Neutrophil (primary cell): ENCODE results near the gene FBN2.

ENCODE experiments used
- H3K27ac ChIP-seq: fragments of 200-600 bp; sonication (generic); 2 replicates; pipeline ENCODE4 v1.5.1; 2016; ENCODE audit warnings: mild to moderate bottlenecking, moderate library complexity
- H3K27me3 ChIP-seq: fragments of 200-600 bp; sonication (generic); 2 replicates; pipeline ENCODE4 v1.6.0; 2016; ENCODE audit warnings: mild to moderate bottlenecking
- H3K36me3 ChIP-seq: fragments of 200-600 bp; sonication (generic); 2 replicates; pipeline ENCODE4 v1.5.1; 2017
- H3K4me1 ChIP-seq, 2 experiments: fragments of 200-600 bp in 1 of 2; sonication (generic) in 1 of 2; 1 replicate in 1 of 2; 2 replicates in 1 of 2; pipeline versions ENCODE4 v1.5.1 to v1.6.1; 2013 to 2016; ENCODE audit warnings: low read depth in 1 of 2, low read length in 1 of 2, mild to moderate bottlenecking in 1 of 2, moderate library complexity in 1 of 2; ENCODE audit not compliant: control insufficient read depth in 1 of 2, insufficient read depth in 1 of 2
- H3K4me3 ChIP-seq, 2 experiments: fragments of 200-600 bp in 1 of 2; sonication (generic) in 1 of 2; 1 replicate in 1 of 2; 2 replicates in 1 of 2; pipeline ENCODE4 v1.5.1; 2013 to 2016; ENCODE audit warnings: low read depth in 1 of 2, low read length in 1 of 2, mild to moderate bottlenecking in 1 of 2, moderate library complexity in 1 of 2
- H3K9me3 ChIP-seq: fragments of 200-600 bp; sonication (generic); 2 replicates; pipeline ENCODE4 v1.5.1; 2016
- TF ChIP-seq, protein P1 (sequence below): fragments of 200-600 bp; sonication (generic); IDR thresholded peaks from 2 replicates; pipeline ENCODE4 v1.5.1; 2016; ENCODE audit warnings: antibody characterized with exemption

Gene FBN2

DNA sequence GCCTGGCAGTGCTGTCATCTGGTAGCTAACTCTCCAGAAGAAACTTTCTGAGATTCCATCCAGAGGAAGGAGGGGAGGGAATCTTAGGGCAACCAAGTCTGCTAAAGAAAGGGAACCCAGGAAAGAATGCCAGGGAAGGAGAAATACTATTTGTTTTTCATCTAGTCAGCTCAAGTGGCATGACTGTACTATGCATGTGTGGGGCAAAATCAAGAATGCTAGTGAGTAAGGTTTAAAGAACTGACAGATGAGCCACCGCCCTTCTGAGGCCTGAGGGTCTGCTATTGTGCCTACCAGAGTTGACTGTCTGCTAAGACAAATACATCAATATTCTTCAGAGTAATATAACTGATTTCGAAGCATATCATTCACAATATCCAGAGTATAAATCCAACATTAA lies 250.3 kb downstream of the FBN2 start:
- no peak overlapping the region for H3K27ac ChIP-seq
- no peak overlapping the region for H3K4me3 ChIP-seq
- no peaks in the 10 kb centered on the region for H3K4me1 ChIP-seq
- no peaks in the 10 kb centered on the region for H3K27me3 ChIP-seq
- peaks cover 5% of the 10 kb centered on the region for H3K36me3 ChIP-seq
- H3K9me3 ChIP-seq = no peaks in the 10 kb centered on the region
- TF ChIP-seq, protein P1, sequence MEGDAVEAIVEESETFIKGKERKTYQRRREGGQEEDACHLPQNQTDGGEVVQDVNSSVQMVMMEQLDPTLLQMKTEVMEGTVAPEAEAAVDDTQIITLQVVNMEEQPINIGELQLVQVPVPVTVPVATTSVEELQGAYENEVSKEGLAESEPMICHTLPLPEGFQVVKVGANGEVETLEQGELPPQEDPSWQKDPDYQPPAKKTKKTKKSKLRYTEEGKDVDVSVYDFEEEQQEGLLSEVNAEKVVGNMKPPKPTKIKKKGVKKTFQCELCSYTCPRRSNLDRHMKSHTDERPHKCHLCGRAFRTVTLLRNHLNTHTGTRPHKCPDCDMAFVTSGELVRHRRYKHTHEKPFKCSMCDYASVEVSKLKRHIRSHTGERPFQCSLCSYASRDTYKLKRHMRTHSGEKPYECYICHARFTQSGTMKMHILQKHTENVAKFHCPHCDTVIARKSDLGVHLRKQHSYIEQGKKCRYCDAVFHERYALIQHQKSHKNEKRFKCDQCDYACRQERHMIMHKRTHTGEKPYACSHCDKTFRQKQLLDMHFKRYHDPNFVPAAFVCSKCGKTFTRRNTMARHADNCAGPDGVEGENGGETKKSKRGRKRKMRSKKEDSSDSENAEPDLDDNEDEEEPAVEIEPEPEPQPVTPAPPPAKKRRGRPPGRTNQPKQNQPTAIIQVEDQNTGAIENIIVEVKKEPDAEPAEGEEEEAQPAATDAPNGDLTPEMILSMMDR = no peak

DNA sequence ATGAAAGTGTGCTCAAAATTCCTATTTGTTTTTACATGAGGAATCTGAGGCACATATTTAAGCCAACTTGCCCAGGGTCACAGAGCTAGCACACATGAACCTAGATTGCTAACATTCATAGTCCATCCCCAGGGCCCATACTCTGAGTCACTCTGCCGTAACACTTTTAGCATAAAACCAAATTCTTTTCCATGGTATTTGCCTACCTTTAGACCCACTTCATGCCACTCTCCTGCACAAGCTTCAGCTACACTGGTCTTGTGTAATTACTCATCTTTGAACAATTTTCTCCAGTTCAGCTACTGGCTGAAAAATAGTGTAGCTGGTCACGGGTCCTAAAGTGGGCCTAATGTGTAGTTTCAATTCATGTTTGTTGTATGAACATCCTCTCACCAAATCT lies 253.8 kb downstream of the FBN2 start:
- Histone ChIP-seq H3K9me3 (no peaks in the 10 kb centered on the region), H3K4me3 (no peak overlapping the region), H3K4me1 (no peaks in the 10 kb centered on the region), H3K36me3 (peaks cover 5% of the 10 kb centered on the region), H3K27me3 (no peaks in the 10 kb centered on the region), H3K27ac (no peak overlapping the region)
- TF ChIP-seq, protein P1 = no peak

DNA sequence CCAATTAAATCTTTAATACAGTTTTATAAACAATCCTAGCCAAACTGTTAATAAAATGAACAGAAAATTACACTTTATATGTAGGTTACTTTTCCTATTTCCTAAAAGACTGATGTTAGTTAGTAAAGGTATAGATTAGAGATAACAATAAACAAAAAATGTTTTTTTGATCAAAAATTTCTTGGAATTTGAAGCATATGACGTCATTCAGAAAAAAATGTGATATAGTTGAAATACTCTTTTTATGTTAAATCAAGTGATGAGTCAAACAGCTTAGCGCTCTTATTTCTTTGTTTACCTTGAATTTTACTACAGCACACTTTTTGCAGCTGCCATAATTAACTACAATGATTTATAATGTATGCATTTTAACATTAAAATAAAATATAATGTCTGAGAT lies 258.7 kb downstream of the FBN2 start:
- Histone ChIP-seq H3K27ac (no peak overlapping the region), H3K27me3 (no peaks in the 10 kb centered on the region), H3K9me3 (no peaks in the 10 kb centered on the region), H3K36me3 (peaks cover 5% of the 10 kb centered on the region), H3K4me1 (no peaks in the 10 kb centered on the region), H3K4me3 (no peak overlapping the region)
- TF ChIP-seq, protein P1 = no peak

DNA sequence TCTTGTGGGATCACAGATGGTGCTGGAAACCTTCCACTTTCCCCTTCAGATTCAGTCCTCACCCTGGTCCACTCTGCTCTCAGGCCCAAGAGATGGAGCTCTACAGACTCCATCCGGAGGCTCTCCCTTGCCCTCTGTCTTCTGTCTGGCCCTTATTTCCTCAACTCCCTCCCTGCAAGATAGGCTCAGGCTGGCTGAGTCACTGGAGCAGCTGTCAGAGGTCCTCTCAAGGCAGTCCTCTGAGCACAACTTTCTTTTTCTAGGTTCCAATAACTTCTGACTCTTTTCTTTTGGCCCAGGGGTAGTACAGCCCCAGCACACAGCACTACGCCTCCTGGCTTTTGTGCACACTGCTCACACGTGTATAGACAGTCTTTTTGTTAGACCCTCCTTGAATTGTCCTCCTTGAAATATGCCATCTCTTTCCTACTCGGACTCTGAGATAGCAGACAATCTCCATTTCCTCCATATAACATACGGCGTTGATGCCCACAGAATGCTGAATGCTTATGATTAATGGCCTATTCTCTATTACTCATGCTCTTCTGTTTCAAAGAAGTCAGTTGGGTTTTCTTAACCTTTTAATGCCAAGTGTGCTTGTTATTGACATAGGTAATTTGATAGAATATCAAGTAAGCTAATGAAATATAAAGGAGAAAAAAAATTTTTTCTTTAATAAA lies 261.4 kb downstream of the FBN2 start:
- no peak overlapping the region for H3K4me3 ChIP-seq
- no peaks in the 10 kb centered on the region for H3K4me1 ChIP-seq
- H3K27ac ChIP-seq = no peak overlapping the region
- peaks cover 5% of the 10 kb centered on the region for H3K36me3 ChIP-seq
- TF ChIP-seq, protein P1 = no peak
- no peaks in the 10 kb centered on the region for H3K27me3 ChIP-seq
- H3K9me3 ChIP-seq = no peaks in the 10 kb centered on the region

DNA sequence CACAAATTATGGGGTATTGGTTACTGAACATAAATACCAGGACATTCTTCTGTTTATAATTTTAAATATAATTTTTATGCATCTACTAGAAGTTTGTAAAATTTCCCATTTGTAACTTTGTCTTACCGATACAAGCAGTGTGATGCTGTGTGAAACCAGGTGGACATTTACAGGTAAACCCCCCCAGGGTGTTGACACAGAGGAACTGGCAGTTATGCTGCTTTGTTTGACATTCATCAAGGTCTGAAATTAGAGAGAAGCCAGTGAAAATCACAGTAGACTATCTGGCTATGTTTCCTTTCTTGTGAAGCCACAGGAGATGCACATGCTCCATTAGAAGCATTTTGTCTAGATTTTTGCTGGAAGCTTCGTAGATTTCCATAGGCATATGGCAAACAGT lies 263.6 kb downstream of the FBN2 start:
- no peak overlapping the region for H3K27ac ChIP-seq
- peaks cover 5% of the 10 kb centered on the region for H3K36me3 ChIP-seq
- H3K27me3 ChIP-seq = no peaks in the 10 kb centered on the region
- H3K9me3 ChIP-seq = no peaks in the 10 kb centered on the region
- H3K4me1 ChIP-seq = no peaks in the 10 kb centered on the region
- TF ChIP-seq, protein P1 = no peak
- no peak overlapping the region for H3K4me3 ChIP-seq

DNA sequence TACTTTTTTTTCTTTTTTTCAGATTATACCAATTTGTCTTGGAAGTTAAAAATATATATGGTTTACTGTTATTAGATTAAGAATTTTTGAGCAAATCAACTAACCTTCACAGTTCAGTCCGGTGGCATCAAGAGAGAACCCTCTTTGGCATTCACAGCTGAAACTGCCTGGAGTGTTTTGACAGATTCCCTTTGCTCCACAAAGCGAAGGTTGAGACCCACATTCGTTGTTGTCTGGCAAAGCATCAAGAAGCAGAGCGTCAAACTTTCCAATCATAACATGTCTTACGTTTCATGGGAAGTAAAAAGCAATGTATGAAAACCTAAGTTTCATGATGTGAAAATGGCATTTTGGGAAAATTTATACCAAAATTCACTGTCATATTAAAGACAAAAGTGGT lies 264.3 kb downstream of the FBN2 start:
- TF ChIP-seq, protein P1 = no peak
- Histone ChIP-seq H3K27me3 (no peaks in the 10 kb centered on the region), H3K9me3 (no peaks in the 10 kb centered on the region), H3K27ac (no peak overlapping the region), H3K4me3 (no peak overlapping the region), H3K36me3 (peaks cover 5% of the 10 kb centered on the region), H3K4me1 (no peaks in the 10 kb centered on the region)
